Measurements from ENCODE around the gene CDH23.

GRCh38 chr10:71621231-71622153 is 224.8 kb downstream of the CDH23 start:
- TF ChIP-seq GATA2 (IDR thresholded peaks at IDR 0.05; ENCODE audit: low read depth, low read length), result no peak
- no peak for TF ChIP-seq GATA3 (IDR thresholded peaks at IDR 0.05; ENCODE audit: low read depth, low read length)

Measured in SH-SY5Y (cell line).